Ovary (tissue), 3 donors: ENCODE results near the gene YY1.

Source experiments
- CTCF ChIP-seq, 3 donors: fragments of 450-650 bp in 2 of 3; fragments of 200-600 bp in 1 of 3; IDR thresholded peaks; one replicate each; pipeline versions ENCODE4 v1.5.1 to v1.8.0; 2016 to 2022; ENCODE audit warnings: antibody characterized with exemption in 3 of 3, mild to moderate bottlenecking in 1 of 3
- EP300 ChIP-seq: sonication (generic); formaldehyde crosslinking; IDR thresholded peaks from one replicate; pipeline ENCODE4 v1.6.1; 2017; ENCODE audit warnings: antibody characterized with exemption
- POLR2A ChIP-seq: fragments of 450-650 bp; IDR thresholded peaks from one replicate; pipeline ENCODE4 v1.6.1; 2017; ENCODE audit warnings: antibody characterized with exemption, mild to moderate bottlenecking, moderate library complexity
- donor health status: DM: no; HTN: no; CAD: no.

GRCh38 chr14:100303925-100304324, 65.0 kb downstream of the YY1 start:
- TF ChIP-seq CTCF (IDR thresholded peaks at IDR 0.05) (no peak), POLR2A (no peak), EP300 (no peak)
